Muscle layer of colon (tissue), 2 donors: ENCODE measurements around the gene GRK4.
"Not testable (repeated sequence)": the region's sequence is repeated elsewhere in the genome, so short reads cannot be mapped to it uniquely, and the experiment has no call there.

Experiments
- H3K27ac ChIP-seq: one replicate; pipeline ENCODE4 v1.7.0; 2013; ENCODE audit warnings: low read depth, mild to moderate bottlenecking, low read length, moderate library complexity
- H3K27me3 ChIP-seq, 2 donors: one replicate each; pipeline ENCODE4 v1.7.0; 2013; ENCODE audit warnings: low read length in 2 of 2, mild to moderate bottlenecking in 2 of 2; ENCODE audit not compliant: insufficient read depth in 2 of 2, control insufficient read depth in 1 of 2
- H3K36me3 ChIP-seq: one replicate; pipeline ENCODE4 v1.7.0; 2013; ENCODE audit warnings: mild to moderate bottlenecking, low read length; ENCODE audit not compliant: insufficient read depth
- H3K4me1 ChIP-seq: one replicate; pipeline ENCODE4 v1.7.0; 2013; ENCODE audit warnings: mild to moderate bottlenecking, low read length; ENCODE audit not compliant: insufficient read depth
- H3K4me3 ChIP-seq, 2 donors: one replicate each; pipeline ENCODE4 v1.7.0; 2013; ENCODE audit warnings: low read length in 2 of 2, low read depth in 1 of 2, mild to moderate bottlenecking in 1 of 2, moderate library complexity in 1 of 2
- H3K9ac ChIP-seq: one replicate; pipeline ENCODE4 v1.7.0; 2013; ENCODE audit warnings: low read length
- H3K9me3 ChIP-seq: one replicate; pipeline ENCODE4 v1.7.0; 2013; ENCODE audit warnings: mild to moderate bottlenecking, low read length
- donor health status: abdominal sarcoma.
- donor health status: Adenocarcinoma of cecum.

The GRK4 gene

DNA sequence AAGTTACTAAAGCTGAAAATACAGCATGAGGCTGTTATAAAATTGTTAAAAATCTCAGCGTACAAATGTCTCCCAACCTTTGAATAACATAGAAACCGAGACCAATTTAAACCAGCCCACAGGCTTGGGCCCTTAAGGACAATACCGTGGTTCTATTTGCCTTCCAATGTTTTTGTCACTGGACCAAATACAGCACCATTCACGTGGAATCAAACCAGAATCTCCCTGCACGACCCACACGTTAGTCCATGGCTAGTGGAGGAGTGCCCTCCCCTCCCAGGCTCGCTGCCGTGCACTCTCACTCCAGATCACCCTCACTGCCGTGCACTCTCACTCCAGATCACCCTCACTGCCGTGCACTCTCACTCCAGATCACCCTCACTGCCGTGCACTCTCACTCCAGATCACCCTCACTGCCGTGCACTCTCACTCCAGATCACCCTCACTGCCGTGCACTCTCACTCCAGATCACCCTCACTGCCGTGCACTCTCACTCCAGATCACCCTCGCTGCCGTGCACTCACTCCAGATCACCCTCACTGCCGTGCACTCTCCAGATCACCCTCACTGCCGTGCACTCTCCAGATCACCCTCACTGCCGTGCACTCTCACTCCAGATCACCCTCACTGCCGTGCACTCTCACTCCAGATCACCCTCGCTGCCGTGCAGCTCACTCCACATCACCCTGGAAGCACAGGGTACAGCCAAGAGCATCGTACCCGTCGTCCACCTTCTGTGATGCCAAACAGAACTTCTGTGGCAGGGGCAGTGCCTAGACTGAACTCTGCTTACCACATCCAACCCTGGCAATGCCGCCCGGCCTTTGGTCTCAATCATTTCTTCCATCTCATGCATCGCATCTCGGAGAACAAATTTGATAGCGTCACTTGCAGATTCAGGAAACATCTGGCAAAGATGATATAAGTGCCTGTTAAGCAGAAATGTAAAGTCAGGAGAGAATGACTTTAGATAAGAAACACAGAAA is 17.5 kb upstream of the GRK4 start:
- not testable (repeated sequence) for H3K4me3 ChIP-seq, H3K27ac ChIP-seq, H3K9me3 ChIP-seq, H3K4me1 ChIP-seq, H3K27me3 ChIP-seq, H3K9ac ChIP-seq
- H3K36me3 ChIP-seq = peaks cover 70% of the 10 kb centered on the region

- H3K9ac ChIP-seq = no peak overlapping the region
- peaks cover 67% of the 10 kb centered on the region for H3K36me3 ChIP-seq
- H3K9me3 ChIP-seq = no peaks in the 10 kb centered on the region
- no peak overlapping the region for H3K27ac ChIP-seq
- no peaks in the 10 kb centered on the region for H3K27me3 ChIP-seq
- no peak overlapping the region for H3K4me3 ChIP-seq
- H3K4me1 ChIP-seq = no peaks in the 10 kb centered on the region
Measured at GRCh38 chr4:2946812-2947600, 16.4 kb upstream of the GRK4 start.

GRCh38 chr4:2947926-2948325 is 15.4 kb upstream of the GRK4 start:
- Histone ChIP-seq H3K4me3 (no peak overlapping the region), H3K36me3 (peaks cover 70% of the 10 kb centered on the region), H3K9me3 (no peaks in the 10 kb centered on the region), H3K4me1 (no peaks in the 10 kb centered on the region), H3K27ac (no peak overlapping the region), H3K9ac (no peak overlapping the region), H3K27me3 (no peaks in the 10 kb centered on the region)

DNA sequence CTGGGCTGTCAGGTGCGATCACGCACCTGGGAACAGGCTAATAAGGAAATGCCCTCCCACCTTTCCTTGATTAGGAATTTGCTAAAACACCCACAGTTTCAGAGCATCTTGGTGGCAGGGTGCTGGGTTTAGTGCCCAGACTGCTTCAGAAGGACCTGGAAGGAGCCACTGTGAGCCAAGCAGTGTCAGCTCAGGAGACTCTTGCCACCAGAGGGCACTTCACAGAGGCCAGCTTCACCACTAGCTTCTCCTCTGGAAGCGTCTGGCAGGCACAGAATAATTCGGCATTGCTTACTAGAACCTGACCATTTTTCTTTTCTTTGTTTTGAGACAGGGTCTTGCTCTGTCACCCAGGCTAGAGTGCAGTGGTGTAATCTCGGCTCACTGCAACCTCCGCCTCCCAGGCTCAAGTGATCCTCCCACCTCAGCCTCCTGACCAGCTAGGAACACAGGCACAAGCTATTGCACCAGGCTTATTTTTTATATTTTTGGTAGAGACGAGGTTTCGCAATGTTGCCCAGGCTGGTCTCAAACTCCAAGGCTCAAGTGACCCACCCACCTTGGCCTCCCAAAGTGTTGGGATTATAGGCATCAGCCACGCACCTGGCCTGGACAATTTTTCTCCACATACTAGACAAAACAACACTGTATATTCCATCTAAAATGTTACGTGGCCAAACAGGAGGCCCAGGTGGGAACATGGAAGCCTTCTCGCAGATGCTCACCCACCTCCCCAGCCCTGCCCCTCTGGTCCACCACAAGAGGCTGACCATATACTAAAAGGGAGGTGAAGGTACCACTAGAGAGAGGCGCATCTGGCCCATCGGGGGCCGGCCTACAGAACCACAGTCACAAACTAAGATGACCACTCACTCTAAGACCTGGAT is 14.2 kb upstream of the GRK4 start:
- Histone ChIP-seq H3K27me3 (no peaks in the 10 kb centered on the region), H3K9ac (no peak overlapping the region), H3K4me3 (no peak overlapping the region), H3K36me3 (peaks cover 83% of the 10 kb centered on the region), H3K27ac (no peak overlapping the region), H3K9me3 (no peaks in the 10 kb centered on the region), H3K4me1 (no peaks in the 10 kb centered on the region)

GRCh38 chr4:2949782-2950125 is 13.6 kb upstream of the GRK4 start:
- no peaks in the 10 kb centered on the region for H3K9me3 ChIP-seq
- H3K4me1 ChIP-seq = no peaks in the 10 kb centered on the region
- peaks cover 84% of the 10 kb centered on the region for H3K36me3 ChIP-seq
- H3K27me3 ChIP-seq = no peaks in the 10 kb centered on the region
- no peak overlapping the region for H3K9ac ChIP-seq
- H3K27ac ChIP-seq = no peak overlapping the region
- no peak overlapping the region for H3K4me3 ChIP-seq

DNA sequence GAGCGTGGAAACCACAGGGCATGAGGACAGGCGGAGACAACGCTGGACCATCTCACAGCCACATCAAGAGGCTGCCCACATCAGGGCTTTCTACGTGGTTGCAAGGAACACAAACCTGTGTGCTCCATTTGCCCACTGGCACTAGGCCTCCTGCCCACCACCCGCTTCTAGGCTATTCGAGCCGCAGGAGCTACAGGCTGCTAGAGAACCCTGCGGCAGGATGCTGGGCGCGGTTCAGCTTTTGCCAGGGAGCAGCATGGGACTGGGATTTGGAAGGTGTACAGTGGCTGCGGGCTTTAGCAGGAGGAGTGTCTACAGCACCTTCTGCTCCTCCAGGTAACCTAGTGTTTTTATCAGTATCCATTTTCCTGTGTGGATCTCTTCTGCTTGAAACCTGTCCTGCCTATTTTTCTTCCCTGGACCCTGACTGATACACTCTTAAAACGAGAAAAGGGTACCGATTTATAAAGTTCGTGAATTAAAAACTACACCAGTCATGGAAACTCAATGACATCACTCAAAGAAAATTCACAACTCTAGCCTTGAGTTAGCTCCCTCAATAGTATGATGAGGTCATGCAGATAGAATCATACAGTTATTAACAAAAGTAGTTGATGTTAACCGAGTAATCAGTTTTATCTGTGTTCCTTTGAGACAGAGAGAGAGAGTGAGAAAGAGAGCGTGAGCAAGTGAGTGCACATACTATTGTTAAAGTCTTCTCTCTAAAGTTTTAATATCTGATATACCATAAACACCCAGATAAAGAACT is 13.0 kb upstream of the GRK4 start:
- Histone ChIP-seq H3K36me3 (peaks cover 78% of the 10 kb centered on the region), H3K27ac (no peak overlapping the region), H3K9ac (no peak overlapping the region), H3K9me3 (no peaks in the 10 kb centered on the region), H3K4me3 (no peak overlapping the region), H3K27me3 (no peaks in the 10 kb centered on the region), H3K4me1 (no peaks in the 10 kb centered on the region)

- no peaks in the 10 kb centered on the region for H3K27me3 ChIP-seq
- H3K9ac ChIP-seq = no peak overlapping the region
- H3K36me3 ChIP-seq = peaks cover 76% of the 10 kb centered on the region
- H3K4me3 ChIP-seq = no peak overlapping the region
- no peak overlapping the region for H3K27ac ChIP-seq
- no peaks in the 10 kb centered on the region for H3K9me3 ChIP-seq
- H3K4me1 ChIP-seq = no peaks in the 10 kb centered on the region
Measured at GRCh38 chr4:2953496-2953895, 9.9 kb upstream of the GRK4 start.

DNA sequence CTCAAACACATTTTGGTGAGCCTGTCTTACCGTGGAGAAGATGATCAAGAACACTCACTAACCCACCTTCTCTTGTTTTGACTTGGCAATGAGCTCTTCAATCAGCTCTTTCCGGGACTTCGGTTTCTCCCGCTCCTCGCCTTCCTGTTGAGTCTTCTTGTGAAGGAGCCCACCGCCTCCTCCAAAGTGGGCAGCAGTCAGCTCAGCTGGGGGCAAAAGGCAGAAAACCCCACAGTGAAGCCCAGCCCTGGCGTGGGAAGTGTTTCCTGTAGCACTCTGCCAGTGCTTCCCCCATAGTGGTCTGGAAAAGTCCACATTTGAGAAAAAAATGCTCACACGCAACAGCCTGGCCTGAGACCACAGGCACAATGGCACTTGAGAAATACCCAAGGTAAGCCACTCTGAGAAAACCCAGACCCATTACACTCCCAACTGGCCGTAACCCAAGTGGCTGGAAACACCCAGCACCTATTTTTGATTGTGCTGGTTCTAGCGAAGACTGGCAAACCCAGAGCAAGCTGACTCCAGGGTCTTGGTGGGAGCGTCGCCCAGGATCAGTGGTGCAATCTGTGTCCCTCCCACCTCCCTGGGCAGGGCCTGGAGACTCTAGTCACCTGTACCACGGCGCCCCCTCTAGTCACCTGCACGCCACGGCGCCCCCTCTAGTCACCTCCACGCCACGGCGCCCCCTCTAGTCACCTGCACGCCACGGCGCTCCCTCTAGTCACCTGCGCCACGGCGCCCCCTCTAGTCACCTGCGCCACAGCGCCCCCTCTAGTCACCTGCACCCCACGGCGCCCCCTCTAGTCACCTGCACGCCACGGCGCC is 8.8 kb upstream of the GRK4 start:
- Histone ChIP-seq H3K4me1 (no peaks in the 10 kb centered on the region), H3K9ac (no peak overlapping the region), H3K9me3 (no peaks in the 10 kb centered on the region), H3K36me3 (peaks cover 66% of the 10 kb centered on the region), H3K27ac (no peak overlapping the region), H3K27me3 (no peaks in the 10 kb centered on the region), H3K4me3 (no peak overlapping the region)

- not testable (repeated sequence) for H3K27me3 ChIP-seq, H3K9me3 ChIP-seq, H3K4me3 ChIP-seq, H3K27ac ChIP-seq, H3K4me1 ChIP-seq, H3K9ac ChIP-seq
- peaks cover 57% of the 10 kb centered on the region for H3K36me3 ChIP-seq
Measured at GRCh38 chr4:2955186-2956044, 8.0 kb upstream of the GRK4 start.
